K562 (cell line): ENCODE data around the gene SIRT3. TPM values are rescaled to one million over a fixed set of nuclear protein-coding genes. Genes with fewer than 3 reads are reported as not detected.

Experiments used
- ATAC-seq: fragments of 200-7000 bp; cut with Tn5 transposase; 3 replicates; pipeline ENCODE4 v1.9.1; 2020; ENCODE audit warnings: moderate library complexity
- BruUV-seq: library from RNA; stranded (reverse); fragments of 400-500 nt; replicated peaks from 2 replicates; lab custom pipeline; 2021; lab: Mats Ljungman, UMichigan
- CTCF ChIA-PET: fragments of 300-600 bp; formaldehyde crosslinking; extraction: SDS; loops from one replicate; lab custom pipeline; 2021; ENCODE audit warnings: low intra/inter-chr PET ratio; lab: Yijun Ruan, JAX
- POLR2A ChIA-PET: fragments of 300-600, 350-650 bp; sonication (Branson Sonifier 250); formaldehyde crosslinking; extraction: SDS; loops from one replicate; lab custom pipeline; 2021; ENCODE audit warnings: antibody characterized with exemption, inconsistent platforms; lab: Yijun Ruan, JAX
- DNase-seq, 4 experiments: peaks; one replicate each; pipeline versions ENCODE4 v3.0.0 to v3.0.0-alpha.2; 2011 to 2018; ENCODE audit warnings: low spot score in 3 of 4, mixed read lengths in 3 of 4; ENCODE audit errors: extremely low read depth in 1 of 4
- FAIRE-seq: peaks from 2 replicates; lab custom pipeline; 2011; peaks lifted over from hg19 to GRCh38; lab: Jason Lieb, UNC
- H2AFZ ChIP-seq: 2 replicates; pipeline ENCODE4 v1.6.0; 2011; ENCODE audit warnings: low read depth, low read length, control low read depth, inconsistent platforms
- H3K27ac ChIP-seq: fragments of 200-600 bp; 3 replicates; pipeline ENCODE4 v1.8.0; 2011; ENCODE audit warnings: low read depth, mild to moderate bottlenecking, control low read depth, inconsistent platforms, low read length, moderate library complexity, mixed read lengths; ENCODE audit errors: extremely low read depth
- H3K27me3 ChIP-seq, 2 experiments: fragments of 300-600 bp in 1 of 2; 2 replicates in 1 of 2; 3 replicates in 1 of 2; pipeline versions ENCODE4 v1.6.0 to v1.8.0; 2011; ENCODE audit warnings: inconsistent platforms in 2 of 2, low read length in 2 of 2, mild to moderate bottlenecking in 1 of 2, mixed read lengths in 1 of 2, moderate library complexity in 1 of 2; ENCODE audit not compliant: control insufficient read depth in 2 of 2, insufficient read depth in 2 of 2
- H3K36me3 ChIP-seq: fragments of 300-600 bp; 3 replicates; pipeline ENCODE4 v1.8.0; 2011; ENCODE audit warnings: mild to moderate bottlenecking, low read length, inconsistent platforms; ENCODE audit not compliant: control insufficient read depth, insufficient read depth
- H3K4me1 ChIP-seq, 2 experiments: fragments of 200-600 bp in 1 of 2; replicated peaks in 1 of 2; 2 replicates in 1 of 2; 3 replicates in 1 of 2; pipeline versions ENCODE4 v1.5.1 to v1.8.0; 2011; ENCODE audit warnings: inconsistent platforms in 2 of 2, low read length in 2 of 2, mild to moderate bottlenecking in 1 of 2, mixed read lengths in 1 of 2, moderate library complexity in 1 of 2; ENCODE audit not compliant: control insufficient read depth in 2 of 2, insufficient read depth in 2 of 2
- H3K4me2 ChIP-seq: 2 replicates; pipeline ENCODE4 v1.6.1; 2011; ENCODE audit warnings: low read length, control low read depth, inconsistent platforms, mixed read lengths; ENCODE audit not compliant: insufficient read depth
- H3K4me3 ChIP-seq: fragments of 200-600 bp; sonication (generic), shearing (Covaris generic); 2 replicates; pipeline ENCODE4 v1.5.1; 2016; ENCODE audit warnings: control low read depth, inconsistent platforms
- H3K79me2 ChIP-seq: fragments of 200-600 bp; 3 replicates; pipeline ENCODE4 v1.8.0; 2011; ENCODE audit warnings: low read length, inconsistent platforms; ENCODE audit not compliant: control insufficient read depth, insufficient read depth
- H3K9ac ChIP-seq, 2 experiments: 2 replicates each; pipeline versions ENCODE4 v1.6.0 to v1.6.1; 2011; ENCODE audit warnings: low read depth in 2 of 2, low read length in 2 of 2, control low read depth in 1 of 2, inconsistent platforms in 1 of 2, mild to moderate bottlenecking in 1 of 2, mixed read lengths in 1 of 2; ENCODE audit not compliant: insufficient read depth in 1 of 2
- H3K9me1 ChIP-seq: one replicate; pipeline ENCODE4 v1.6.0; 2011; ENCODE audit warnings: inconsistent platforms, mild to moderate bottlenecking, low read length, moderate library complexity; ENCODE audit not compliant: control insufficient read depth, insufficient read depth
- H3K9me3 ChIP-seq: replicated peaks from 2 replicates; pipeline ENCODE4 v1.5.1; 2011; ENCODE audit warnings: low read depth, low read length, inconsistent platforms; ENCODE audit not compliant: control insufficient read depth, insufficient read depth
- H4K20me1 ChIP-seq: replicated peaks from 2 replicates; pipeline ENCODE4 v1.6.1; 2011; ENCODE audit warnings: low read length, inconsistent platforms, mixed read lengths; ENCODE audit not compliant: control insufficient read depth, insufficient read depth
- BHLHE40 ChIP-seq: IDR thresholded peaks from 2 replicates; pipeline ENCODE4 v1.6.1; 2011; ENCODE audit warnings: low read length, improper control_type of control experiment
- KDM5B ChIP-seq: fragments of 200-600 bp; sonication (generic); IDR thresholded peaks from 2 replicates; pipeline ENCODE4 v1.6.1; 2012; ENCODE audit warnings: low read depth, mild to moderate bottlenecking, moderate library complexity, low read length, control low read depth, inconsistent platforms; ENCODE audit not compliant: insufficient replicate concordance
- TAF15 ChIP-seq: fragments of 200-400 bp; formaldehyde crosslinking; IDR thresholded peaks from 2 replicates; pipeline ENCODE4 v1.6.1; 2017; ENCODE audit warnings: mild to moderate bottlenecking, low read depth, low read length, moderate library complexity
- TGIF2 ChIP-seq: sonication (generic); formaldehyde crosslinking; IDR thresholded peaks from 2 replicates; pipeline ENCODE4 v1.8.1; 2022; ENCODE audit warnings: mild to moderate bottlenecking, missing genetic modification reagents, moderate library complexity
- ZC3H8 ChIP-seq: fragments of 450-650 bp; IDR thresholded peaks from 2 replicates; pipeline ENCODE4 v1.6.1; 2017
- ZNF239 ChIP-seq: fragments of 250-450 bp; sonication (Bioruptor Pico); IDR thresholded peaks from 2 replicates; pipeline ENCODE4 v1.4.0; 2020; ENCODE audit warnings: mild to moderate bottlenecking
- WGBS: fragments of 100-300 bp; shearing (Covaris generic); methylation state at CpG from one replicate; pipeline ENCODE4 v1.1.6; 2016; ENCODE audit warnings: low coverage, mixed read lengths; ENCODE audit not compliant: insufficient coverage; ENCODE audit errors: missing lambda C conversion rate; 5-methylcytosine and 5-hydroxymethylcytosine counted together
- in situ Hi-C: fragments of 300-500 bp; cut with MboI; formaldehyde crosslinking; loops from 4 replicates; pipeline ENCODE4 v1.15.0; 2018; ENCODE audit warnings: inconsistent platforms, mixed read lengths
- intact Hi-C: fragments of 100-400 bp; cut with micrococcal nuclease; formaldehyde crosslinking; loops from 2 replicates; pipeline ENCODE4 v1.14.2; 2022
- polyA plus RNA-seq, 8 experiments: library from polyadenylated mRNA; depleted of rRNA in 4 of 8; stranded (reverse) in 5 of 8; unstranded in 3 of 8; fragments of >200 nt; fragmentation: Nextera tagmentation in 2 of 8; fragmentation: Illumina TruSeq in 1 of 8; extraction: Ambion mirVana in 2 of 8; extraction: Trizol in 1 of 8; gene quantifications; 2 replicates each; pipeline versions ENCODE4 v1.2.1 to v1.2.3, GENCODE V29; 2011 to 2014; ENCODE audit warnings: inconsistent platforms in 1 of 8, missing spikeins in 1 of 8
- total RNA-seq, 7 experiments: library from RNA; depleted of rRNA in 6 of 7; stranded (reverse); fragments of >200 nt in 6 of 7; fragmentation: Illumina TruSeq in 2 of 7; extraction: Trizol in 2 of 7; gene quantifications; 2 replicates each; pipeline versions ENCODE4 v1.2.1 to v1.2.3, GENCODE V29; 2011 to 2021; ENCODE audit warnings: low replicate concordance in 1 of 7

Gene SIRT3
- total and polyA plus RNA-seq, 9 of the 15 experiments (the other 6 are each of a cell fraction or from before 2014, with no cell fraction given): 1.9 to 27.5 (median 14.5) TPM

GRCh38 chr11:282630-283360, 46.7 kb upstream of the SIRT3 start:
- 0 out of 3 replicates have a peak overlapping the region, but pooled peaks have one; percentile 36 for H3K27ac ChIP-seq
- POLR2A ChIA-PET: interaction anchor here (1.0 to 1.4 kb wide), 5 partner anchors 10 to 76 kb away, joined by 3 to 5 read pairs (median 3); partner anchors contain the start of genes BET1L and RIC8A
- no peaks in the 10 kb centered on the region for H3K27me3 ChIP-seq
- no peaks in the 10 kb centered on the region for H3K9me1 ChIP-seq
- DNase-seq: no peak
- H4K20me1 ChIP-seq: no peaks in the 10 kb centered on the region
- ATAC-seq: no peak
- peak overlapping the region in 1 of 2 experiments; percentile 75; a peak in 2 of 4 replicates for H3K9ac ChIP-seq
- peaks cover 19 to 71% of the 10 kb centered on the region in 2 experiments for H3K4me1 ChIP-seq
- WGBS: 54% methylated on average over 11 of the region's 13 CpGs
- intact Hi-C loops (no loop called here), in situ Hi-C loops (no loop called here)
- no peak overlapping the region for H2AFZ ChIP-seq
- FAIRE-seq: no peak
- no TSS peak for BruUV-seq
- CTCF ChIA-PET: no interaction called here
- peaks cover 9% of the 10 kb centered on the region for H3K79me2 ChIP-seq
- no peak overlapping the region for H3K4me3 ChIP-seq
- no peaks in the 10 kb centered on the region; the same call in 1 of the 2 replicates for H3K9me3 ChIP-seq
- TF ChIP-seq ZC3H8: no peak
- TF ChIP-seq BHLHE40: peak; percentile 45; the same call in 1 of the 2 replicates
- H3K4me2 ChIP-seq: no peak overlapping the region
- H3K36me3 ChIP-seq: peaks cover 3% of the 10 kb centered on the region; the same call in 1 of the 3 replicates

- no peak for DNase-seq
- H3K9me3 ChIP-seq: no peaks in the 10 kb centered on the region; the same call in 1 of the 2 replicates
- peaks cover 3% of the 10 kb centered on the region; the same call in 1 of the 3 replicates for H3K36me3 ChIP-seq
- 61% methylated on average over 4 of the region's 4 CpGs for WGBS
- no peak overlapping the region for H3K4me2 ChIP-seq
- BruUV-seq: no TSS peak
- TF ChIP-seq ZNF239: no peak
- TF ChIP-seq KDM5B: no peak
- no peak for TF ChIP-seq TAF15
- TF ChIP-seq TGIF2 (CRISPR knock-in tag): no peak
- ATAC-seq: no peak
- intact Hi-C loops (no loop called here), in situ Hi-C loops (no loop called here)
- H3K27ac ChIP-seq: no peak overlapping the region
- no peaks in the 10 kb centered on the region for H3K9me1 ChIP-seq
- H2AFZ ChIP-seq: no peak overlapping the region
- peaks cover 3% of the 10 kb centered on the region; the same call in 2 of the 3 replicates for H3K79me2 ChIP-seq
- peak overlapping the region in 1 of 2 experiments; percentile 75; a peak in 1 of 4 replicates for H3K9ac ChIP-seq
- H3K4me1 ChIP-seq: peaks cover 20 to 66% of the 10 kb centered on the region in 2 experiments
- H4K20me1 ChIP-seq: no peaks in the 10 kb centered on the region
- no peaks in the 10 kb centered on the region for H3K27me3 ChIP-seq
- POLR2A ChIA-PET: interaction anchor here (1.0 kb wide), 2 partner anchors 11 to 73 kb away, joined by 3 read pairs; no protein-coding TSS in a partner anchor
- CTCF ChIA-PET: no interaction called here
- no peak for FAIRE-seq
- no peak overlapping the region for H3K4me3 ChIP-seq
These were observed 46.0 kb upstream of the SIRT3 start for GRCh38 chr11:282171-282570.
